HCT116 (cell line): ENCODE data around the gene KLK15. TPM values are rescaled to one million over a fixed set of nuclear protein-coding genes. Genes with fewer than 3 reads are reported as not detected.

ENCODE experiments used
- ATAC-seq: fragments of 200-7000 bp; cut with Tn5 transposase; 2 replicates; pipeline ENCODE4 v1.9.1; 2020; ENCODE audit warnings: mild to moderate bottlenecking, moderate library complexity
- BruUV-seq: library from RNA; stranded (reverse); fragments of 400-500 nt; replicated peaks from 2 replicates; lab custom pipeline; 2021; lab: Mats Ljungman, UMichigan
- CTCF ChIA-PET: fragments of 300-600 bp; sonication (Branson Sonifier 250); formaldehyde crosslinking; loops from one replicate; lab custom pipeline; 2021; ENCODE audit warnings: antibody characterized with exemption; lab: Charles Lee
- POLR2A ChIA-PET: fragments of 300-600, 350-600 bp; sonication (Branson Sonifier 250); formaldehyde crosslinking; loops from one replicate; lab custom pipeline; 2021; ENCODE audit warnings: antibody characterized with exemption; lab: Charles Lee
- RAD21 ChIA-PET, 2 experiments: fragments of 300-600 bp; sonication (Branson Sonifier 250); formaldehyde crosslinking; loops; one replicate each; lab custom pipeline; 2023; ENCODE audit warnings: low total read pairs in 2 of 2; ENCODE audit not compliant: uncharacterized antibody in 2 of 2, unreplicated experiment in 2 of 2, low non-redundant PET in 1 of 2; lab: Charles Lee
- DNase-seq: peaks from one replicate; pipeline ENCODE4 v3.0.0-alpha.2; 2010; ENCODE audit warnings: low read depth, low spot score
- H2AFZ ChIP-seq: fragments of 200-600 bp; shearing (Covaris generic), sonication (generic); 2 replicates; pipeline ENCODE4 v1.6.1; 2017; ENCODE audit warnings: low read depth, mixed run types, mixed read lengths, antibody characterized with exemption, low read length; ENCODE audit not compliant: poor library complexity, severe bottlenecking
- H3K27ac ChIP-seq: 2 replicates; pipeline ENCODE4 v1.5.1; 2012; ENCODE audit warnings: low read depth, low read length
- H3K27me3 ChIP-seq: fragments of 200-600 bp; sonication (generic); 2 replicates; pipeline ENCODE4 v1.6.1; 2016; ENCODE audit warnings: mixed run types, low read length, mixed read lengths; ENCODE audit not compliant: insufficient read depth
- H3K36me3 ChIP-seq, 2 experiments: fragments of 200-500 bp in 1 of 2; fragments of 200-600 bp in 1 of 2; sonication (Bioruptor generic) in 1 of 2; sonication (generic) in 1 of 2; 2 replicates each; pipeline versions ENCODE4 v1.5.1 to v1.6.1; 2014 to 2016; ENCODE audit warnings: low read length in 2 of 2, inconsistent platforms in 1 of 2, mixed read lengths in 1 of 2, mixed run types in 1 of 2; ENCODE audit not compliant: insufficient read depth in 2 of 2, control insufficient read depth in 1 of 2
- H3K4me1 ChIP-seq, 2 experiments: fragments of 200-600 bp in 1 of 2; sonication (generic) in 1 of 2; 2 replicates each; pipeline versions ENCODE4 v1.5.1 to v1.6.1; 2012 to 2017; ENCODE audit warnings: low read length in 2 of 2, inconsistent platforms in 1 of 2, mild to moderate bottlenecking in 1 of 2, mixed read lengths in 1 of 2, mixed run types in 1 of 2, moderate library complexity in 1 of 2; ENCODE audit not compliant: insufficient read depth in 2 of 2, control insufficient read depth in 1 of 2
- H3K4me2 ChIP-seq: fragments of 200-600 bp; sonication (generic); 2 replicates; pipeline ENCODE4 v1.6.1; 2017; ENCODE audit warnings: mixed run types, low read length, mixed read lengths
- H3K4me3 ChIP-seq, 2 experiments: fragments of 200-600 bp in 1 of 2; sonication (generic) in 1 of 2; replicated peaks in 1 of 2; 2 replicates each; pipeline ENCODE4 v1.5.1; 2011 to 2016; ENCODE audit warnings: low read length in 2 of 2, control low read depth in 1 of 2, low read depth in 1 of 2, mild to moderate bottlenecking in 1 of 2, mixed read lengths in 1 of 2, mixed run types in 1 of 2
- H3K79me2 ChIP-seq: fragments of 200-600 bp; sonication (generic); 2 replicates; pipeline ENCODE4 v1.6.1; 2017; ENCODE audit warnings: mild to moderate bottlenecking, mixed run types, low read length, moderate library complexity, mixed read lengths; ENCODE audit not compliant: insufficient read depth
- H3K9ac ChIP-seq: fragments of 200-600 bp; sonication (generic); 2 replicates; pipeline ENCODE4 v1.6.1; 2016; ENCODE audit warnings: low read length, mixed read lengths
- H3K9me2 ChIP-seq: fragments of 200-600 bp; sonication (generic), shearing (Covaris generic); 2 replicates; pipeline ENCODE4 v1.6.1; 2017; ENCODE audit warnings: mixed run types, mild to moderate bottlenecking, moderate library complexity; ENCODE audit not compliant: insufficient read depth
- H3K9me3 ChIP-seq, 2 experiments: fragments of 200-500 bp in 1 of 2; fragments of 200-600 bp in 1 of 2; sonication (Bioruptor generic) in 1 of 2; sonication (generic) in 1 of 2; 2 replicates each; pipeline ENCODE4 v1.6.1; 2014 to 2017; ENCODE audit warnings: low read length in 2 of 2, mixed read lengths in 2 of 2, inconsistent platforms in 1 of 2, low read depth in 1 of 2, mild to moderate bottlenecking in 1 of 2, mixed run types in 1 of 2, moderate library complexity in 1 of 2; ENCODE audit not compliant: control insufficient read depth in 1 of 2, insufficient read depth in 1 of 2
- H4K20me1 ChIP-seq: fragments of 200-600 bp; sonication (generic), shearing (Covaris generic); 2 replicates; pipeline ENCODE4 v1.6.1; 2017; ENCODE audit warnings: mixed run types, mild to moderate bottlenecking, moderate library complexity; ENCODE audit not compliant: insufficient read depth
- EZH2 ChIP-seq: fragments of 200-600 bp; sonication (generic); IDR thresholded peaks from 2 replicates; pipeline ENCODE4 v1.6.1; 2017; ENCODE audit warnings: antibody characterized with exemption, mixed run types
- SP1 ChIP-seq: IDR thresholded peaks from 2 replicates; pipeline ENCODE4 v1.6.1; 2012; ENCODE audit warnings: low read depth
- YY1 ChIP-seq: IDR thresholded peaks from 2 replicates; pipeline ENCODE4 v1.6.1; 2011; ENCODE audit warnings: low read length, low read depth, moderate library complexity, mild to moderate bottlenecking; ENCODE audit not compliant: insufficient replicate concordance; ENCODE audit errors: extremely low read depth
- intact Hi-C: fragments of 100-400 bp; cut with micrococcal nuclease; formaldehyde crosslinking; loops from 2 replicates; pipeline ENCODE4 v1.10.0; 2022
- total RNA-seq: library from RNA; stranded (reverse); gene quantifications from one replicate; pipeline ENCODE4 v1.2.1, GENCODE V29; 2021; ENCODE audit not compliant: unreplicated experiment

KLK15 gene
- total RNA-seq, 1 experiment from 2014 or later: not detected

DNA sequence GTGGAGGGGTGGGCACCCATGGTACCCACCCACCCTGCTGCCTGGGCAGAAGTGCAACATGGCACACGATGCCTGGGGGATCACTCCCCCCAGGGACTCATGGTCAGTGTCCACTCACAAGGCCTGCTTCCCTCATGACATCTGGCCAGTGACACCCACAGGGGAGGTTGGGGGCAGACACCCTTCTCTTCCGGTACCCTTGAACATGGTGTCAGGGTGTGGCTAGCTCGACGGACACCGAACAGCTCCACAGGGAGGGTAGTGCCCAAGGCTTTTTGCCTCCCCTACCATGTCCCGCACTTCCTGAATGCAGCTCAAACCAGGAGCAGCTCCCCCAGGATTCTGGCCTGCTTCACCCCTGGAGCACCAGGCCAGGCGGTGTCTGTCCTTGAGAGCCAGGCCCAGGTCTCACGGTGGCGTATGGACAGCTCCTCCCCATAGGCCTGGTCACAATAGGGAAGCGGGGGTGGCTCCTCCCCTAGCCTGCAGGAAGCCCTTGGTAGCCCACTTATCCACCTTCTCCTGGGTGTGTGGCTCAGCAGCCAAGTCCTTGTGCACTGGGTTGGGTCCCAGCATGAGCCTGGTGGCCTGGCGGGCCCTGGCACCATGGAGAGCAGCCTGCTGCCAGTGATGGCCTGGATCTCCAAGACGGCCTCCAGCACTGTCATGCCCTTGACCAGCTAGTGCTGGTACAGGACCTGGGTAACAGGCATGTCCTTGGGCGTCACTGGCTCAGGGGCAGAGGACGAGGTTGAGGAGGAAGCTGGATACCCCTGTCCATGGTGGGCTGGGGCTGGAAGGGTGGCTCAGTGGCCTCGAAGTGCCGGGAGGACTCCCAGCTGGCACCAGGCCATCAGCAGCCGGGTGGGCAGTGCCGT is 35.4 kb downstream of the KLK15 start (continued):
- TF ChIP-seq SP1: no peak
- no peak for TF ChIP-seq EZH2

DNA sequence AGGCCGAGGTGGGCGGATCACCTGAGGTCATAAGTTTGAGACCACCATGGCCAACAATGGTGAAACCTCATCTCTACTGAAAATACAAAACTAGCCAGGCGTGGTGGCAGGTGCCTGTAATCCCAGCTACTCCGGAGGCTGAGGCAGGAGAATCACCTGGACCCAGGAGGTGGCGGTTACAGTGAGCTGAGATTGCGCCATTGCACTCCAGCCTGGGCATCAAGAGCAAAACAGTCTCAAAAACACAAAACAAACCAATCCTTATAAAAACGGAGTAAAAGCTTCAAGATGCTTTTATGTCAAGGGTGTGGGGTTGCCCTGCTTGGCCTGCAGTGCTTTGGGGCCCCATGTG is 36.0 kb downstream of the KLK15 start:
- intact Hi-C loops: no loop called here
- H4K20me1 ChIP-seq: peaks cover 54% of the 10 kb centered on the region; the same call in 1 of the 2 replicates
- POLR2A ChIA-PET: interaction anchor here (1.2 to 3.5 kb wide), 3 partner anchors 7 to 221 kb away, joined by 3 to 19 read pairs (median 4); no protein-coding TSS in a partner anchor

More for the DNA sequence above, 36.0 kb downstream of the KLK15 start:
- H3K9me2 ChIP-seq: no peaks in the 10 kb centered on the region
- DNase-seq (no peak), ATAC-seq (no peak)
- no peak overlapping the region for H2AFZ ChIP-seq
- H3K9ac ChIP-seq: no peak overlapping the region
- RAD21 ChIA-PET: no interaction called here
- peaks cover 49% of the 10 kb centered on the region for H3K79me2 ChIP-seq
- no peaks in the 10 kb centered on the region for H3K9me3 ChIP-seq
- H3K4me2 ChIP-seq: no peak overlapping the region
- H3K27ac ChIP-seq: no peak overlapping the region; the same call in 1 of the 2 replicates
- peaks cover 14 to 38% of the 10 kb centered on the region in 2 experiments for H3K4me1 ChIP-seq
- TF ChIP-seq SP1 (no peak), YY1 (no peak)
- TF ChIP-seq, all 23 proteins: peak for 0
- H3K36me3 ChIP-seq: peaks cover 41 to 50% of the 10 kb centered on the region in 2 experiments
- BruUV-seq: no TSS peak
- no peaks in the 10 kb centered on the region for H3K27me3 ChIP-seq
- CTCF ChIA-PET: interaction anchor here (0.6 to 1.0 kb wide), 2 partner anchors 125 to 299 kb away, joined by 3 to 4 read pairs; no protein-coding TSS in a partner anchor
- no peak overlapping the region for H3K4me3 ChIP-seq
